Measurements from ENCODE around the gene MRPL4. TPM values are rescaled to one million over a fixed set of nuclear protein-coding genes. Genes with fewer than 3 reads are reported as not detected.
A peak's percentile ranks its signal among the peaks of the same experiment; 100 is the strongest.
"Not testable (repeated sequence)": the region's sequence is repeated elsewhere in the genome, so short reads cannot be mapped to it uniquely, and the experiment has no call there.

The MRPL4 gene
- total RNA-seq, 1 donor from 2014 or later = 12.9 TPM

DNA sequence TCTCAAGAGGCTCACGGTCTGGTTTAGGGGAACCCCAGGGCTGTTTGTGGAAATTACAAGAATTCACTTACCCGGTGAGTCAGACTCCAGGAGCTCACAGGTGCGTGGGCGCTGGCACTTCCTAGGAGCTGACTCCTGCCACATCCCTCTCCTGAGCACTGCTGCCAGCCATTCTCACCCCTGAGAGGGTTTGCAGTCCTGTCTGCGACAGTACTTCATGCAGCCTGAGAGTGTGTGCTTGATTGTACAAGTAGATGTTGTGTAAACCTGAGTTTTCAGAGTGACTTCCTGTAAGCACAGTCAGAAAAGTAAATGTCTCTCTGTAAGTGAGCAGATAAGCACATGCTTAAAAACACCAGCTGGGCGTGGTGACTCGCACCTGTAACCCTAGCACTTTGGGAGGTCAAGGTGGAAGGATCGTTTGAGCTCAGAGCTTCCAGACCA, 8.1 kb downstream of the MRPL4 start:
- no peak for DNase-seq (ENCODE audit: low read depth in 2 of 2)

DNA sequence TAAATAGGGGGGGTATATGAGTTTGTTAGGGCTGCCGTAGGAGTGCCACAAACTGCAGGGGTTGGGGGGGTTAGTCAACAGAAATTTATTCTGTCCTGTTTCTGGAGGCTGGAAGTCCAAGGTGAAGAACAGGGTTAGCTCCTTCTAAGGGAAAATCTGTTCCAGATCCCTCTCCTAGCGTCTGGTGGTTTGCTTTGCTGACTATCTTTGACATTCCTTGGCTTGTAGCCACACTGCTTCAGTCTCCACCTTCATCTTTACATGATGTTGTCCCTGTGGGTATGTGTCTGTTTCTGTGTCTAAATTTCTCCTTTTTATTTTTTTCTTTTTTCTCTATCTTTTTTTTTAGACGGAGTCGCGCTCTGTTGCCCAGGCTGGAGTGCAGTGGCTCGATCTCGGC, 10.8 kb downstream of the MRPL4 start:
- no peak for DNase-seq (ENCODE audit: low read depth in 2 of 2)

DNA sequence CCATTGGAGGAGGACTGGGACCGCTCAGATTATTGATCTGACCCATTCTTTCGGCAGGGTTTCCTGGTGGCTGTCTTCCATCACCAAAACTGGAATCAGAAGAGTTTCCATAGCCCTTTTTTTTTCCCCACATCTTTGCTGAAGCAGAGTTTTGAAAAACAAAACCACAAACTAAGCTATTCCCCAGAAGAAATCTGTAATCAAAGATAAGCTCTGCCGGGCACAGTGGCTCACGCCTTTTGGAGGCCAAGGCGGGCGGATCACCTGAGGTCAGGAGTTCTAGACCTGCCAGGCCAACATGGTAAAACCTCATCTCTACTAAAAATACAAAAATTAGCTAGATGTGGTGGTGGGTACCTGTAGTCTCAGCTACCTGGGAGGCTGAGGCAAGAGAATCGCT, 14.7 kb downstream of the MRPL4 start:
- no peak for DNase-seq (ENCODE audit: low read depth in 2 of 2)

DNA sequence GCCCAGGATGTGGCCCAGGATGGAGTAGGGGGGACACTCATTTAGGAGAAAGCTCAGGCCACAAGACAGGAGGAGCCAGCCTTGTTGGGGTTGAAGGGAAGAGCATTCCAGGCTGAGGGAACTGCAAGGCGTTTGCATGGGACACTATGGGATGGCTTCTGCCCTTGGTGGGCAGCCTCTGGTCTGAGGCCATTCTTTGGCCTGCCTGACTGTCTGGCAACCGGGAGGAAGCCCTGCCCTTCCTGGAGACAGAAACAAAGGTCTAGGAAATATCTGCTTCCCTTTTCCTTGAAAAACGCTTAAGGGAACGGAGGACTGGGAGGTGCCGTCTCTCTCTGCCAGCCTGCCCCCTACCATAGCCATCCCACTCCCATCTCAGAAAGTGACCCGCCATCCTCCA, 16.1 kb downstream of the MRPL4 start:
- peak in 1 of 2 donors; percentile 56 for DNase-seq (ENCODE audit: low read depth in 2 of 2)

DNA sequence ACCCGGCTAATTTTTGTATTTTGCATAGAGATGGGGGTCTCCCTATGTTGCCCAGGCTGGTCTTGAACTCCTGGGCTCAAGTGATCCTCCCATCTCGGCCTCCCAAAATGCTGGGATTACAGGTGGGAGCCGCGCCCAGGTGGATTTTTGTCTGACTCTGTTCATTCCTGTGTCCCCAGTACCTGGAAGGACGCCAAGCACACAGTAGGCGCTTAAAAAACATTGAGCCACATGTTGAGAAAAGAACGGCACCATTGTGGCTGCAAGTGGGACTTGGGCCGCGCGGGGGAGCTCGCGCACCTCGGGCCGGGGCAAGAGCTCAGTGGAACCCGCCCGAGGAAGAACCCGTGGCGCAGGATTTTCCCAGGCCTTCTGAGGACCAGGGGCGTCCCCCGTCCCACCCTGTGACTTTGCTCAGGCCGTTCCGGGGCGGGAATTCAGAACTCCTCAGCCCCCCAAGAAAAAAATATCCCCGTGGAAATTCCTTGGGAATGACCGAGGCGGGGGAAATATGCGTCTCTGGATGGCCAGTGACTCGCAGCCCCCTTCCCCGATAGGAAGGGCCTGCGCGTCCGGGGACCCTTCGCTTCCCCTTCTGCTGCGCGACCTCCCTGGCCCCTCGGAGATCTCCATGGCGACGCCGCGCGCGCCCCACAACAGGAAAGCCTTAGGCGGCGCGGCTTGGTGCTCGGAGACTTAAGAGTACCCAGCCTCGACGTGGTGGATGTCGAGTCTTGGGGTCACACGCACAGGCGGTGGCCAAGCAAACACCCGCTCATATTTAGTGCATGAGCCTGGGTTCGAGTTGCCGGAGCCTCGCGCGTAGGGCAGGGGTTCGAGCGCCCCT, 17.5 kb downstream of the MRPL4 start:
- peak; percentile 85 to 97 for DNase-seq (ENCODE audit: low read depth in 2 of 2)

DNA sequence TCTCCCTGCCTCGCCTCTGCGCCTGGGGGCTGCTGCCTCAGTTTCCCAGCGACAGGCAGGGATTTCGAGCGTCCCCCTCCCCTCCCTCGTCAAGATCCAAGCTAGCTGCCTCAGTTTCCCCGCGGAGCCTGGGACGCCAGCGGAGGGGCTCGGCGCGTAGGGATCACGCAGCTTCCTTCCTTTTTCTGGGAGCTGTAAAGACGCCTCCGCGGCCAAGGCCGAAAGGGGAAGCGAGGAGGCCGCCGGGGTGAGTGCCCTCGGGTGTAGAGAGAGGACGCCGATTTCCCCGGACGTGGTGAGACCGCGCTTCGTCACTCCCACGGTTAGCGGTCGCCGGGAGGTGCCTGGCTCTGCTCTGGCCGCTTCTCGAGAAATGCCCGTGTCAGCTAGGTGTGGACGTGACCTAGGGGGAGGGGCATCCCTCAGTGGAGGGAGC, 18.2 kb downstream of the MRPL4 start:
- peak in 1 of 2 donors; percentile 69 for DNase-seq (ENCODE audit: low read depth in 2 of 2)

DNA sequence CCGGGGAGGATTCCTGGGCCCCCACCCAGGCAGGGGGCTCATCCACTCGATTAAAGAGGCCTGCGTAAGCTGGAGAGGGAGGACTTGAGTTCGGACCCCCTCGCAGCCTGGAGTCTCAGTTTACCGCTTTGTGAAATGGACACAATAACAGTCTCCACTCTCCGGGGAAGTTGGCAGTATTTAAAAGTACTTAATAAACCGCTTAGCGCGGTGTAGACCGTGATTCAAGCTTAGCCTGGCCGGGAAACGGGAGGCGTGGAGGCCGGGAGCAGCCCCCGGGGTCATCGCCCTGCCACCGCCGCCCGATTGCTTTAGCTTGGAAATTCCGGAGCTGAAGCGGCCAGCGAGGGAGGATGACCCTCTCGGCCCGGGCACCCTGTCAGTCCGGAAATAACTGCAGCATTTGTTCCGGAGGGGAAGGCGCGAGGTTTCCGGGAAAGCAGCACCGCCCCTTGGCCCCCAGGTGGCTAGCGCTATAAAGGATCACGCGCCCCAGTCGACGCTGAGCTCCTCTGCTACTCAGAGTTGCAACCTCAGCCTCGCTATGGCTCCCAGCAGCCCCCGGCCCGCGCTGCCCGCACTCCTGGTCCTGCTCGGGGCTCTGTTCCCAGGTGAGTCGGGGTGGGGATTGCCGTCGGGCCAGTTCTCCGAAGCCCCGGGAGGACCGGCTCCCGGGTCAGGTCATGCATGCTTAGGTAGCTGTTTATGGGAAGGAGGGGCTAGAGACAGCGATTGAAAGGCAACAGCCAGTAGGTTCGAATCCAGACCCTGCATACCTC, 18.8 kb downstream of the MRPL4 start, which contains the start of gene ICAM1:
Gene ICAM1 (plus strand): TSS at position 505 of the 779 bp plus-strand sequence. CDS start 40 bp downstream, at position 545.
- DNase-seq (ENCODE audit: low read depth in 2 of 2) = peak; percentile 95 to 97

DNA sequence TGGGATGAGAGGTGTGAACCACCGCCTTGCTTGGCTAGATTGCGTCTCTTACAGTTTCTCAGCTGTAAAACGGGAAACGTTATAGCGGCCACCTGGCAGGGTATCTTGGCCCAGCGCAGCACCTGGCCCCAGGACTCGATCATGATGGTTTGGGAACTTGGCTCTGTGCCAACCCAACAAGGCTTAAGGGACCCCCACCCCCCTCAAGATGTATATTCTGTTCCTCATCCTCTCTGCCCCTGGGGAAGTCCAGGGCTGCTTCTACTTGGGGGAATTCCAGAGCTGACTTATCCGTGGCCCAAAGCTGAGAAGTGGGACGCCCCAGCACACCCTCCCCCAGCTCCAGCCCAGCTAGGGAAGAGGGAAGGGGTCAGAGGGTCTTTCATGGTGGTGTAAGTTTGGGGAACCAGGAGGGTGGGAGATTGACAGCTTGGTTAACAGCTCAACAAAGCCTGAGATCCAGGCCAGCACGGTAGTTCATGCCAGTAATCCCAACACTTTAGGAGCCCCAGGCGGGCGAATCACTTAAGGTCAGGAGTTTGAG, 19.6 kb downstream of the MRPL4 start:
- peak in 1 of 2 donors; percentile 77 for DNase-seq (ENCODE audit: low read depth in 2 of 2)

DNA sequence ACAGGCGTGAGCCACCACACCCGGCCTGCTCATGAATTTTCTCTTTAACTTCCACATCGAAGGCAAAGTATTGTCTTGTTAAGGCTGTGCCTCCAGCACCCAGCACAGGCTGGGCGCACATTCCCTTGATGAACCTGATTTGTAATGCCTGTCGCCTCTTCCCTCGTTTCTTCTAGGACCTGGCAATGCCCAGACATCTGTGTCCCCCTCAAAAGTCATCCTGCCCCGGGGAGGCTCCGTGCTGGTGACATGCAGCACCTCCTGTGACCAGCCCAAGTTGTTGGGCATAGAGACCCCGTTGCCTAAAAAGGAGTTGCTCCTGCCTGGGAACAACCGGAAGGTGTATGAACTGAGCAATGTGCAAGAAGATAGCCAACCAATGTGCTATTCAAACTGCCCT, 22.6 kb downstream of the MRPL4 start:
- DNase-seq (ENCODE audit: low read depth in 2 of 2) = no peak

DNA sequence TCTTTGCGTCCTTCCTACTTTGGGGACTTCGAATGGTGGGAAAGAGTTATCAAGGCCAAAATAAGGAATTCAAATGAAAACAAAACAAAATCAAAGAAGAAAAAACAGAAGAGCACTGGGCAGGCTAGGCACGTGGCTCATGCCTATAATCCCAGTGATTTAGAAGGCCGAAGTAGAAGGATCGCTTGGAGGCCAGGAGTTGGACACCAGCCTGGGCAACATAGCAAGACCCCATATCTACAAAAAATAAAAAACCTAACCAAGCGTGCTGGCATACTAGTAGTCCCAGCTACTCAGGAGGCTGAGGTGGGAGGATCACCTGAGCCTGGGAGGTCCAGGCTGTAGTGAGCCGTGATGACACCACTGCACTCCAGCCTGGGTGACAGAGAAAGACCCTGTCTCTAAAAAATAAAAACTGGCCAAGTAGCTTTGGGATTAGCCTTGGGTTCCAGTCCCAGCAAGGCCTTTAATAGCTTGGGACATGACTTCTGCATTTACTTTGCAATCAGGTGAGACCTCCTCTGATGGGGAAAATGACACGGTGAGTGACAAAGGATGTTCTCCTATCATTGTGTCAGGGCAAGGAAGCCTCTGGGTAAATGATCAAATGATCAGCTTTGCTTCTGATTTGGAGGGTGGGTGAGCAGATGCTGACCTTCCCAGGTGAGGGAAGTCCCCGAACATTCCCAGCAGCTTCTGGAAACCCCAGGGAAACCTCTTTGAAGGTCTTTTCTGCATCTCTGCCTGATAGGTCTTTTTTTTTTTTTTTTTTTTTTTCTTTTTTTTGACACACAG, 26.0 kb downstream of the MRPL4 start:
- DNase-seq (ENCODE audit: low read depth in 2 of 2) = no peak

DNA sequence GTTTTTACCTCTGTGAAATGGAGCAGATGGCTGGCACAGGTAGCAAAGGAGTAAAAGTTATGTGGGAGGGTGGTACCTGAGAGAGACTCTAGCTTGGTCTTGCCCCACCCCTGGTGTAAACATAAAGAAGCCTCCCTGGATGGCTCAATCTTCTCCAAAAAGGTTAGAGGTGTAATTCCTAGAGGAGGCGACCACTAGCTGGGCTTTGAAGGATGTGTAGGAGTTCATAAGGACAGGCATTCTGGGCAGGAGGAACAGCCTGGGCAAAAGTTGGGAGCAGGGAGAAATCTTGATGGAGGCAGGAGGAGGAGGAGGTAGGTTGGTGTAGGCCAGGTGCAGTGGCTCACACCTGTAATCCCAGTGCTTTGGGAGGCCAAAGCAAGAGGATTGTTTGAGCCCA, 26.9 kb downstream of the MRPL4 start:
- DNase-seq (ENCODE audit: low read depth in 2 of 2) = no peak

DNA sequence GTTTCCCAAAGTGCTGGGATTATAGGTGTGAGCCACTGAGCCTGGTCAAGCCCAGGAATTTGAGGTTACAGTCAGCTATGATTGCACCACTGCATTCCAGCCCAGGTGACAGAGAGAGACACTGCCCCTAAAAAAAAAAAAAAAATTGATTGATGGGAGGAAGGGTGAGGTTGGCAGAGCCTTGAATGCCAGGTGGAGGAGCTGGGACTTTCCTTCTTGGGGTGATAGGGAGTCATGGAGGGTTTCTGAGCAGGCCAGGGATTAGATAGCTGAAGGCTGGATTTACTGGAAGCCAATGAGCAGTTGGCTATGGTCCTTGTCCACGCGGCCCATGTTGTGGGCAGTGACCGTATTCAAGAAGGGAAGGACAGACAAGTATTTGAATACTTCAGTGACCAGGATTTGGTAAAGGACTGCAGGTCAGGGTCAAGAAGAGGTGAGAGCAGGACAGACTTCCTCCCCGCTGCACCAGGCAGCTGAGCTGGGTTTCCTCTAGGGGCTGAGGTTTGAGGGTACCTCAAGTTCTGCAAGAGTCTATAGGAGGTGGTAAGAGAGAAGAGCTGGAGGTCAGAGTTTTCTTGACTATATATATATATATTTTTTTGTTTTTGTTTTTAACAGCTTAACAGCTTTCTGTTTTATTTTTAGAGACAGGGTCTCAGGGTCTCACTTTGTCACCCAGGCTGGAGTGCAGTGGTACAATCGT, 27.9 kb downstream of the MRPL4 start:
- DNase-seq (ENCODE audit: low read depth in 2 of 2) = no peak

DNA sequence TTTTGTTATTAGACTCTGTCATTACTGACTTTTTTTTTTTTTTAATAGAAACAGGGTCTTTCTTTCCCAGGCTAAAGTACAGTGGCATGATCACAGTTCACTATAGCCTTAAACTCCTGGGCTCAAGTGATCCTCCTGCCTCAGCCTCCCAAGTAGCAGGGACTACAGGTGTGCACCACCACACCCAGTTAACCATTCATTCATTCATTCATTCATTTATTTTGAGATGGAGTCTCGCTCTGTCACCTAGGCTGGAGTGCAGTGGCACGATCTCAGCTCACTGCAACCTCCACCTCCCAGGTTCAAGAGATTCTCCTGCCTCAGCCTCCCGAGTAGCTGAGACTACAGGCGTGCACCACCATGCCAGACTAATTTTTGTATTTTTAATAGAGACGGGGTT, 30.0 kb downstream of the MRPL4 start:
- DNase-seq (ENCODE audit: low read depth in 2 of 2) = not testable (repeated sequence)

DNA sequence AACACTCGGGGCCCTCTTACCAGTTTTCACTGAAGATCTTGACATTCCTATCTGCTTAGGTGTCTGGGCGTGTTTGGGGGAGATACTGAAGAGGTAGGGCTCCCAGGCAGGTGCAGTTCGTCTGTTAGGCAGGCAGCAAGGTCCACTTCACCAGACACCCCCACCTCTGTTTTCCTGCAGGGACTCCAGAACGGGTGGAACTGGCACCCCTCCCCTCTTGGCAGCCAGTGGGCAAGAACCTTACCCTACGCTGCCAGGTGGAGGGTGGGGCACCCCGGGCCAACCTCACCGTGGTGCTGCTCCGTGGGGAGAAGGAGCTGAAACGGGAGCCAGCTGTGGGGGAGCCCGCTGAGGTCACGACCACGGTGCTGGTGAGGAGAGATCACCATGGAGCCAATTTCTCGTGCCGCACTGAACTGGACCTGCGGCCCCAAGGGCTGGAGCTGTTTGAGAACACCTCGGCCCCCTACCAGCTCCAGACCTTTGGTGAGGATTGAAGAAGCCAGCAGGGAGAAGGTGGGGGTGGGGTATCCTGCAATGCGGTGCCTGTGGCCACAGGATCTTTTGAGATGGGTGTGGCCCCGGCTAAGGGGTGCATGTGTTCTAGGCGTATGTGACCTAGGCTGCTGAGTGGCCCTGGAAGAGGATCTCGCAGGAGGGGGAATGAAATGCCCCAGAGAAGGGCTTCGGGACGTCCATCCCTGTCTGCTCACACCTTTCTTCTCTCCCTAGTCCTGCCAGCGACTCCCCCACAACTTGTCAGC, 31.5 kb downstream of the MRPL4 start:
- no peak for DNase-seq (ENCODE audit: low read depth in 2 of 2)

DNA sequence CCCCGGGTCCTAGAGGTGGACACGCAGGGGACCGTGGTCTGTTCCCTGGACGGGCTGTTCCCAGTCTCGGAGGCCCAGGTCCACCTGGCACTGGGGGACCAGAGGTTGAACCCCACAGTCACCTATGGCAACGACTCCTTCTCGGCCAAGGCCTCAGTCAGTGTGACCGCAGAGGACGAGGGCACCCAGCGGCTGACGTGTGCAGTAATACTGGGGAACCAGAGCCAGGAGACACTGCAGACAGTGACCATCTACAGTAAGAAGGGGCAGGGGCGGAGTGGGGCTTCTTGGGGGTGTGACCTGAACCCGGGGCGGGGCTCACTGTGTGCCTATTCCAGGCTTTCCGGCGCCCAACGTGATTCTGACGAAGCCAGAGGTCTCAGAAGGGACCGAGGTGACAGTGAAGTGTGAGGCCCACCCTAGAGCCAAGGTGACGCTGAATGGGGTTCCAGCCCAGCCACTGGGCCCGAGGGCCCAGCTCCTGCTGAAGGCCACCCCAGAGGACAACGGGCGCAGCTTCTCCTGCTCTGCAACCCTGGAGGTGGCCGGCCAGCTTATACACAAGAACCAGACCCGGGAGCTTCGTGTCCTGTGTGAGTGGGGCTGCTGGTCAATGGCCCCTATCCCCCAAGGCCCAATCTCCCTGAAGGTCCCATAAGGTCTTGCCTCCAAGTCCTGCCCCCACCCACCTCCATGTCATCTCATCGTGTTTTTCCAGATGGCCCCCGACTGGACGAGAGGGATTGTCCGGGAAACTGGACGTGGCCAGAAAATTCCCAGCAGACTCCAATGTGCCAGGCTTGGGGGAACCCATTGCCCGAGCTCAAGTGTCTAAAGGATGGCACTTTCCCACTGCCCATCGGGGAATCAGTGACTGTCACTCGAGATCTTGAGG, 32.3 kb downstream of the MRPL4 start:
- DNase-seq (ENCODE audit: low read depth in 2 of 2) = no peak

DNA sequence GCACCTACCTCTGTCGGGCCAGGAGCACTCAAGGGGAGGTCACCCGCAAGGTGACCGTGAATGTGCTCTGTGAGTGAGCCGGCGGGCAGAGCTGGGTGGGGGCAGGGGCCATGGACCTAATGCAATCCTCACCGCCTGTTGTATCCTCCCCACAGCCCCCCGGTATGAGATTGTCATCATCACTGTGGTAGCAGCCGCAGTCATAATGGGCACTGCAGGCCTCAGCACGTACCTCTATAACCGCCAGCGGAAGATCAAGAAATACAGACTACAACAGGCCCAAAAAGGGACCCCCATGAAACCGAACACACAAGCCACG, 32.9 kb downstream of the MRPL4 start:
- DNase-seq (ENCODE audit: low read depth in 2 of 2) = no peak

DNA sequence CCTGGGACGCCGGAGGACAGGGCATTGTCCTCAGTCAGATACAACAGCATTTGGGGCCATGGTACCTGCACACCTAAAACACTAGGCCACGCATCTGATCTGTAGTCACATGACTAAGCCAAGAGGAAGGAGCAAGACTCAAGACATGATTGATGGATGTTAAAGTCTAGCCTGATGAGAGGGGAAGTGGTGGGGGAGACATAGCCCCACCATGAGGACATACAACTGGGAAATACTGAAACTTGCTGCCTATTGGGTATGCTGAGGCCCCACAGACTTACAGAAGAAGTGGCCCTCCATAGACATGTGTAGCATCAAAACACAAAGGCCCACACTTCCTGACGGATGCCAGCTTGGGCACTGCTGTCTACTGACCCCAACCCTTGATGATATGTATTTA, 33.4 kb downstream of the MRPL4 start:
- no peak for DNase-seq (ENCODE audit: low read depth in 2 of 2)

DNA sequence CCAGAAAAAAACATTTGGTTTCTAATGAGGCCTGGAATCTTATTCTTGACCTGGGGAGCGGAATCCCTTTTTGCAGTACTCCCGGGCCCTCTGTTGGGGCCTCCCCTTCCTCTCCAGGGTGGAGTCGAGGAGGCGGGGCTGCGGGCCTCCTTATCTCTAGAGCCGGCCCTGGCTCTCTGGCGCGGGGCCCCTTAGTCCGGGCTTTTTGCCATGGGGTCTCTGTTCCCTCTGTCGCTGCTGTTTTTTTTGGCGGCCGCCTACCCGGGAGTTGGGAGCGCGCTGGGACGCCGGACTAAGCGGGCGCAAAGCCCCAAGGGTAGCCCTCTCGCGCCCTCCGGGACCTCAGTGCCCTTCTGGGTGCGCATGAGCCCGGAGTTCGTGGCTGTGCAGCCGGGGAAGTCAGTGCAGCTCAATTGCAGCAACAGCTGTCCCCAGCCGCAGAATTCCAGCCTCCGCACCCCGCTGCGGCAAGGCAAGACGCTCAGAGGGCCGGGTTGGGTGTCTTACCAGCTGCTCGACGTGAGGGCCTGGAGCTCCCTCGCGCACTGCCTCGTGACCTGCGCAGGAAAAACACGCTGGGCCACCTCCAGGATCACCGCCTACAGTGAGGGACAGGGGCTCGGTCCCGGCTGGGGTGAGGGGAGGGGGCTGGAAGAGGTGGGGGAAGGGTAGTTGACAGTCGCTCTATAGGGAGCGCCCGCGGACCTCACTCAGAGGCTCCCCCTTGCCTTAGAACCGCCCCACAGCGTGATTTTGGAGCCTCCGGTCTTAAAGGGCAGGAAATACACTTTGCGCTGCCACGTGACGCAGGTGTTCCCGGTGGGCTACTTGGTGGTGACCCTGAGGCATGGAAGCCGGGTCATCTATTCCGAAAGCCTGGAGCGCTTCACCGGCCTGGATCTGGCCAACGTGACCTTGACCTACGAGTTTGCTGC, 35.1 kb downstream of the MRPL4 start, which contains the start of gene ICAM4:
Gene ICAM4 (plus strand): TSS at position 153 of the 935 bp plus-strand sequence. CDS start 58 bp downstream, at position 211.
- peak; percentile 53 to 77 for DNase-seq (ENCODE audit: low read depth in 2 of 2)

Measured in lung microvascular endothelial cell (primary cell).